IMR-90 (cell line): ENCODE results near the gene SH3RF2. TPM values are rescaled to one million over a fixed set of nuclear protein-coding genes. Genes with fewer than 3 reads are reported as not detected.

Source experiments
- ATAC-seq: fragments of 200-7000 bp; cut with Tn5 transposase; 2 replicates; pipeline ENCODE4 v1.9.1; 2020; ENCODE audit warnings: low read depth, mild to moderate bottlenecking, moderate library complexity
- BruUV-seq: library from RNA; stranded (reverse); fragments of 400-500 nt; replicated peaks from 2 replicates; lab custom pipeline; 2021; lab: Mats Ljungman, UMichigan
- CTCF ChIA-PET: fragments of 300-600 bp; formaldehyde crosslinking; extraction: SDS; loops from one replicate; lab custom pipeline; 2021; ENCODE audit warnings: antibody characterized with exemption; lab: Yijun Ruan, JAX
- POLR2A ChIA-PET: fragments of 300-600 bp; sonication (Branson Sonifier 250); formaldehyde crosslinking; loops from one replicate; lab custom pipeline; 2022; ENCODE audit warnings: antibody characterized with exemption; ENCODE audit not compliant: unreplicated experiment; lab: Charles Lee
- DNase-seq: peaks from one replicate; pipeline ENCODE4 v3.0.0; 2013
- H2AFZ ChIP-seq: replicated peaks from 2 replicates; pipeline ENCODE3; 2013; ENCODE audit warnings: low read length, mild to moderate bottlenecking; ENCODE audit not compliant: poor library complexity
- H2AK5ac ChIP-seq: 2 replicates; pipeline ENCODE4 v1.6.1; 2013; ENCODE audit warnings: low read depth, low read length, inconsistent platforms
- H2AK9ac ChIP-seq: replicated peaks from 2 replicates; pipeline ENCODE3; 2013; ENCODE audit warnings: mild to moderate bottlenecking, low read depth, low read length, moderate library complexity; ENCODE audit not compliant: poor library complexity
- H2BK120ac ChIP-seq: 2 replicates; pipeline ENCODE4 v1.6.1; 2013; ENCODE audit warnings: low read depth, low read length, inconsistent platforms
- H2BK15ac ChIP-seq: 3 replicates; pipeline ENCODE4 v1.6.1; 2013; ENCODE audit warnings: low read depth, low read length, inconsistent platforms
- H2BK20ac ChIP-seq: 2 replicates; pipeline ENCODE4 v1.6.1; 2013; ENCODE audit warnings: low read depth, mild to moderate bottlenecking, inconsistent platforms, low read length, moderate library complexity
- H2BK5ac ChIP-seq: 2 replicates; pipeline ENCODE4 v1.6.1; 2013; ENCODE audit warnings: mild to moderate bottlenecking, low read depth, low read length, inconsistent platforms; ENCODE audit not compliant: poor library complexity, severe bottlenecking
- H3K14ac ChIP-seq: replicated peaks from 2 replicates; pipeline ENCODE4 v1.6.1; 2013; ENCODE audit warnings: low read depth, low read length, inconsistent platforms
- H3K18ac ChIP-seq: 2 replicates; pipeline ENCODE4 v1.6.1; 2013; ENCODE audit warnings: low read depth, low read length, control low read depth
- H3K23ac ChIP-seq: 2 replicates; pipeline ENCODE4 v1.6.1; 2013; ENCODE audit warnings: low read depth, low read length, inconsistent platforms
- H3K27ac ChIP-seq: 2 replicates; pipeline ENCODE4 v1.5.1; 2013; ENCODE audit warnings: mild to moderate bottlenecking, control low read depth, low read length; ENCODE audit not compliant: insufficient read depth
- H3K27me3 ChIP-seq: 2 replicates; pipeline ENCODE4 v1.6.1; 2013; ENCODE audit warnings: low read length; ENCODE audit not compliant: control insufficient read depth, insufficient read depth
- H3K36me3 ChIP-seq: 2 replicates; pipeline ENCODE4 v1.6.1; 2013; ENCODE audit warnings: low read length, mixed read lengths; ENCODE audit not compliant: control insufficient read depth, insufficient read depth
- H3K4ac ChIP-seq: 2 replicates; pipeline ENCODE4 v1.6.1; 2013; ENCODE audit warnings: low read depth, low read length, inconsistent platforms
- H3K4me1 ChIP-seq: 2 replicates; pipeline ENCODE4 v1.6.1; 2013; ENCODE audit warnings: low read length, mixed read lengths; ENCODE audit not compliant: control insufficient read depth, insufficient read depth
- H3K4me2 ChIP-seq: 2 replicates; pipeline ENCODE4 v1.6.1; 2013; ENCODE audit warnings: low read depth, mild to moderate bottlenecking, control low read depth, low read length, moderate library complexity
- H3K4me3 ChIP-seq: 2 replicates; pipeline ENCODE4 v1.5.1; 2013; ENCODE audit warnings: low read depth, mild to moderate bottlenecking, control low read depth, low read length, moderate library complexity; ENCODE audit not compliant: insufficient read depth
- H3K56ac ChIP-seq: 2 replicates; pipeline ENCODE4 v1.6.1; 2013; ENCODE audit warnings: low read length, inconsistent platforms; ENCODE audit not compliant: insufficient read depth; ENCODE audit errors: extremely low read depth
- H3K79me1 ChIP-seq, 2 experiments: 2 replicates each; pipeline ENCODE4 v1.6.1; 2013; ENCODE audit warnings: low read length in 2 of 2, inconsistent platforms in 1 of 2, low read depth in 1 of 2
- H3K9ac ChIP-seq: 2 replicates; pipeline ENCODE4 v1.6.1; 2013; ENCODE audit warnings: low read depth, low read length, control low read depth
- H3K9me1 ChIP-seq: 2 replicates; pipeline ENCODE4 v1.6.1; 2013; ENCODE audit warnings: low read length, inconsistent platforms; ENCODE audit not compliant: insufficient read depth
- H3K9me3 ChIP-seq: 2 replicates; pipeline ENCODE4 v1.6.1; 2013; ENCODE audit warnings: low read length; ENCODE audit not compliant: control insufficient read depth, insufficient read depth
- H4K20me1 ChIP-seq: 2 replicates; pipeline ENCODE4 v1.6.1; 2013; ENCODE audit warnings: low read length, inconsistent platforms; ENCODE audit not compliant: insufficient read depth
- H4K5ac ChIP-seq: 2 replicates; pipeline ENCODE4 v1.6.1; 2013; ENCODE audit warnings: mild to moderate bottlenecking, low read depth, low read length, control low read depth
- H4K8ac ChIP-seq, 2 experiments: 2 replicates each; pipeline ENCODE4 v1.6.1; 2013; ENCODE audit warnings: low read depth in 2 of 2, low read length in 2 of 2, control low read depth in 1 of 2, inconsistent platforms in 1 of 2
- H4K91ac ChIP-seq: 2 replicates; pipeline ENCODE4 v1.6.1; 2013; ENCODE audit warnings: low read depth, low read length, inconsistent platforms; ENCODE audit not compliant: insufficient read depth
- BHLHE40 ChIP-seq: fragments of 150-350 bp; IDR thresholded peaks from 2 replicates; pipeline ENCODE4 v1.6.1; 2016; ENCODE audit warnings: mild to moderate bottlenecking, low read depth, low read length
- CEBPB ChIP-seq: IDR thresholded peaks from 2 replicates; pipeline ENCODE4 v1.6.1; 2012; ENCODE audit warnings: low read depth, low read length, improper control_type of control experiment
- CHD1 ChIP-seq: IDR thresholded peaks from 2 replicates; pipeline ENCODE4 v1.6.1; 2012; ENCODE audit warnings: low read depth, low read length, improper control_type of control experiment
- CTCF ChIP-seq: conservative IDR thresholded peaks from 2 replicates; pipeline ENCODE4 v1.5.1; 2012; ENCODE audit warnings: mild to moderate bottlenecking, low read depth, low read length, improper control_type of control experiment
- FOS ChIP-seq: fragments of 150-350 bp; IDR thresholded peaks from 2 replicates; pipeline ENCODE4 v1.6.1; 2016; ENCODE audit warnings: low read depth, low read length
- MAFK ChIP-seq: IDR thresholded peaks from 2 replicates; pipeline ENCODE4 v1.6.1; 2012; ENCODE audit warnings: low read depth, low read length, improper control_type of control experiment
- MAZ ChIP-seq: IDR thresholded peaks from 2 replicates; pipeline ENCODE4 v1.6.1; 2012; ENCODE audit warnings: low read depth, mild to moderate bottlenecking, low read length, improper control_type of control experiment, moderate library complexity, borderline replicate concordance
- MXI1 ChIP-seq: IDR thresholded peaks from 2 replicates; pipeline ENCODE4 v1.6.1; 2012; ENCODE audit warnings: low read depth, mild to moderate bottlenecking, low read length, moderate library complexity, borderline replicate concordance
- NFE2L2 ChIP-seq: fragments of 150-350 bp; IDR thresholded peaks from 2 replicates; pipeline ENCODE4 v1.6.1; 2016; ENCODE audit warnings: low read depth, mild to moderate bottlenecking, low read length
- POLR2A ChIP-seq: IDR thresholded peaks from 2 replicates; pipeline ENCODE4 v1.6.1; 2012; ENCODE audit warnings: mild to moderate bottlenecking, low read depth, low read length
- RAD21 ChIP-seq: IDR thresholded peaks from 2 replicates; pipeline ENCODE4 v1.6.1; 2012; ENCODE audit warnings: low read length, improper control_type of control experiment
- RCOR1 ChIP-seq: IDR thresholded peaks from 2 replicates; pipeline ENCODE4 v1.6.1; 2012; ENCODE audit warnings: mild to moderate bottlenecking, low read length, improper control_type of control experiment; ENCODE audit not compliant: insufficient replicate concordance
- RFX5 ChIP-seq: IDR thresholded peaks from 2 replicates; pipeline ENCODE4 v1.8.0; 2012; ENCODE audit warnings: low read depth, mild to moderate bottlenecking, low read length, moderate library complexity
- SMC3 ChIP-seq: fragments of 150-350 bp; IDR thresholded peaks from 2 replicates; pipeline ENCODE4 v1.6.1; 2016; ENCODE audit warnings: low read depth, mild to moderate bottlenecking, antibody characterized with exemption, low read length, moderate library complexity
- USF2 ChIP-seq: fragments of 150-350 bp; IDR thresholded peaks from 2 replicates; pipeline ENCODE4 v1.6.1; 2017; ENCODE audit warnings: mild to moderate bottlenecking, antibody characterized with exemption, low read length, low read depth
- WGBS, 2 experiments: methylation state at CpG; one replicate each; pipeline versions ENCODE4 v1.1.5 to v1.1.7; 2013; ENCODE audit warnings: missing lambda C conversion rate in 2 of 2; ENCODE audit not compliant: insufficient read length in 1 of 2; ENCODE audit errors: extremely low coverage in 2 of 2; 5-methylcytosine and 5-hydroxymethylcytosine counted together
- dilution Hi-C: fragments of 300-500 bp; cut with HindIII; formaldehyde crosslinking; loops from one replicate; pipeline ENCODE4 v1.14.3; 2018; ENCODE audit warnings: low sequenced_read_pairs; ENCODE audit not compliant: unreplicated experiment
- in situ Hi-C: fragments of 300-500 bp; cut with MboI; formaldehyde crosslinking; loops from 3 replicates; pipeline ENCODE4 v1.14.3; 2019; ENCODE audit warnings: low sequenced_read_pairs, inconsistent platforms, mixed read lengths
- intact Hi-C: fragments of 100-400 bp; cut with micrococcal nuclease; formaldehyde crosslinking; loops from 2 replicates; pipeline ENCODE4 v1.10.0; 2022
- polyA plus RNA-seq, 3 experiments: library from polyadenylated mRNA; depleted of rRNA; stranded (reverse); fragments of >200 nt; gene quantifications; 2 replicates each; pipeline ENCODE4 v1.2.3, GENCODE V29; 2012; ENCODE audit warnings: low replicate concordance in 1 of 3
- total RNA-seq: library from RNA; depleted of rRNA; stranded (reverse); fragments of >200 nt; gene quantifications from 2 replicates; pipeline ENCODE4 v1.2.3, GENCODE V29; 2012
- TF ChIP-seq, protein P1 (sequence below): fragments of 150-350 bp; IDR thresholded peaks from 2 replicates; pipeline ENCODE4 v1.6.1; 2016; ENCODE audit warnings: low read depth, mild to moderate bottlenecking, low read length, moderate library complexity, borderline replicate concordance

The SH3RF2 gene
- total and polyA plus RNA-seq, 2 of the 4 experiments (the other 2 are of a cell fraction): 1.3 to 1.7 TPM

GRCh38 chr5:146091881-146092280, 155.5 kb downstream of the SH3RF2 start:
- CTCF ChIA-PET: no interaction called here
- in situ Hi-C loops: no loop called here
- no peak overlapping the region for H4K5ac ChIP-seq

More at GRCh38 chr5:146091881-146092280, 155.5 kb downstream of the SH3RF2 start:
- H3K9me1 ChIP-seq: no peaks in the 10 kb centered on the region
- H3K79me1 ChIP-seq: no peaks in the 10 kb centered on the region
- H3K4me2 ChIP-seq: no peak overlapping the region
- H2BK20ac ChIP-seq: no peak overlapping the region
- H2AK9ac ChIP-seq: no peak overlapping the region
- no peak overlapping the region for H3K27ac ChIP-seq
- no peak overlapping the region for H3K14ac ChIP-seq
- H3K9ac ChIP-seq: no peak overlapping the region
- no peak for TF ChIP-seq USF2
- TF ChIP-seq, protein P1, sequence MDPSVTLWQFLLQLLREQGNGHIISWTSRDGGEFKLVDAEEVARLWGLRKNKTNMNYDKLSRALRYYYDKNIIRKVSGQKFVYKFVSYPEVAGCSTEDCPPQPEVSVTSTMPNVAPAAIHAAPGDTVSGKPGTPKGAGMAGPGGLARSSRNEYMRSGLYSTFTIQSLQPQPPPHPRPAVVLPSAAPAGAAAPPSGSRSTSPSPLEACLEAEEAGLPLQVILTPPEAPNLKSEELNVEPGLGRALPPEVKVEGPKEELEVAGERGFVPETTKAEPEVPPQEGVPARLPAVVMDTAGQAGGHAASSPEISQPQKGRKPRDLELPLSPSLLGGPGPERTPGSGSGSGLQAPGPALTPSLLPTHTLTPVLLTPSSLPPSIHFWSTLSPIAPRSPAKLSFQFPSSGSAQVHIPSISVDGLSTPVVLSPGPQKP: no peak
- TF ChIP-seq CTCF: no peak
- no peak for TF ChIP-seq MAFK
- no peak for TF ChIP-seq NFE2L2
- no peak for TF ChIP-seq POLR2A
- TF ChIP-seq RFX5: no peak
- TF ChIP-seq FOS: no peak
- TF ChIP-seq RAD21: no peak
- no peak for TF ChIP-seq CHD1
- no peak for TF ChIP-seq RCOR1
- TF ChIP-seq SMC3: no peak
- TF ChIP-seq BHLHE40: no peak
- TF ChIP-seq CEBPB: no peak
- TF ChIP-seq MAZ: no peak
- no peak for TF ChIP-seq MXI1
- no peak overlapping the region for H2AFZ ChIP-seq
- H3K18ac ChIP-seq: no peak overlapping the region
- DNase-seq (no peak), ATAC-seq (no peak)
- BruUV-seq: no TSS peak
- WGBS, 2 experiments: no CpG with 5 or more reads among the region's 3 CpGs
- H2BK15ac ChIP-seq: no peak overlapping the region
- H4K91ac ChIP-seq: no peak overlapping the region
- no peak overlapping the region for H2BK5ac ChIP-seq
- no peaks in the 10 kb centered on the region for H3K4me1 ChIP-seq
- no peak overlapping the region for H3K4ac ChIP-seq
- no peak overlapping the region for H3K4me3 ChIP-seq
- H3K27me3 ChIP-seq: no peaks in the 10 kb centered on the region
- H3K23ac ChIP-seq: no peak overlapping the region
- H2AK5ac ChIP-seq: no peak overlapping the region
- no peaks in the 10 kb centered on the region for H4K20me1 ChIP-seq
- no peaks in the 10 kb centered on the region for H3K36me3 ChIP-seq
- H4K8ac ChIP-seq: no peak overlapping the region
- no peak overlapping the region for H2BK120ac ChIP-seq
- dilution Hi-C loops (no loop called here), intact Hi-C loops (no loop called here)
- H3K9me3 ChIP-seq: no peaks in the 10 kb centered on the region
- POLR2A ChIA-PET: no interaction called here
- no peak overlapping the region for H3K56ac ChIP-seq
